Activated naive CD8-positive, alpha-beta T cell treated with anti-CD3 and anti-CD28 coated beads, Interleukin-2, amount 10 ng/mL, durations not matched to agents 7 days and 5 days (primary cell): ENCODE data around the gene HBB. TPM values are rescaled to one million over a fixed set of nuclear protein-coding genes. Genes with fewer than 3 reads are reported as not detected.
"Not testable (repeated sequence)": the region's sequence is repeated elsewhere in the genome, so short reads cannot be mapped to it uniquely, and the experiment has no call there.

ENCODE experiments used
- ATAC-seq: fragments of 150-1000 bp; cut with Tn5 transposase; one replicate; pipeline ENCODE4 v1.10.0; 2021; ENCODE audit warnings: low read depth, moderate library complexity
- POLR2A ChIA-PET: fragments of 350-600 bp; sonication (Branson Sonifier 250); formaldehyde crosslinking; loops from one replicate; lab custom pipeline; 2021; ENCODE audit warnings: antibody characterized with exemption; lab: Charles Lee
- DNase-seq: peaks from one replicate; pipeline ENCODE4 v3.0.0; 2021
- H3K27ac Mint-ChIP-seq: one replicate; pipeline ENCODE4 v1.8.0; 2022; ENCODE audit warnings: mild to moderate bottlenecking, mixed read lengths
- H3K27me3 Mint-ChIP-seq: one replicate; pipeline ENCODE4 v1.8.0; 2022; ENCODE audit warnings: mild to moderate bottlenecking, moderate library complexity, mixed read lengths
- H3K36me3 Mint-ChIP-seq: one replicate; pipeline ENCODE4 v1.8.0; 2021; ENCODE audit warnings: mild to moderate bottlenecking, mixed read lengths
- H3K4me1 Mint-ChIP-seq: one replicate; pipeline ENCODE4 v1.8.0; 2021; ENCODE audit warnings: mixed read lengths
- H3K4me3 Mint-ChIP-seq: one replicate; pipeline ENCODE4 v1.8.0; 2022; ENCODE audit warnings: mild to moderate bottlenecking, moderate library complexity, mixed read lengths
- H3K9me3 Mint-ChIP-seq: one replicate; pipeline ENCODE4 v1.8.0; 2021; ENCODE audit warnings: mixed read lengths
- total RNA-seq, 2 experiments: library from RNA; stranded (reverse); gene quantifications; one replicate each; pipeline ENCODE4 v1.2.3, GENCODE V29; 2021

Gene HBB
- total RNA-seq, 2 experiments from 2014 or later, result not detected

DNA sequence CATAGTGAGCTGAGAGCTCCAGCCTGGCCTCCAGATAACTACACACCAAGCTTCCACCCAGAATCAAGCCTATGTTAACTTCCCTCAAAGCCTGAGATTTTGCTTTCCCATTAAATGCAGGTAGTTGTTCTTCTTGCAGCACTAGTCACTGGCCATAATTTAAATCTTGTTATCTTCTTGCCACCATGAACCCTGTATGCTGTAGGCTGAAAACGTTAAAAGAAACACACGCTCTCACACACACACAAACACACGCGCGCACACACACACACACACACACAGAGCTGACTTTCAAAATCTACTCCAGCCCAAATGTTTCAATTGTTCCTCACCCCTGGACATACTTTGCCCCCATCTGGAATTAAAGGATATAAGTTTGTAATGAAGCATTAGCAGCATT lies 26.6 kb upstream of the HBB start:
- H3K4me3 Mint-ChIP-seq, ATAC-seq, DNase-seq, H3K9me3 Mint-ChIP-seq, H3K36me3 Mint-ChIP-seq, POLR2A ChIA-PET, H3K27ac Mint-ChIP-seq, H3K27me3 Mint-ChIP-seq, H3K4me1 Mint-ChIP-seq: not testable (repeated sequence)

DNA sequence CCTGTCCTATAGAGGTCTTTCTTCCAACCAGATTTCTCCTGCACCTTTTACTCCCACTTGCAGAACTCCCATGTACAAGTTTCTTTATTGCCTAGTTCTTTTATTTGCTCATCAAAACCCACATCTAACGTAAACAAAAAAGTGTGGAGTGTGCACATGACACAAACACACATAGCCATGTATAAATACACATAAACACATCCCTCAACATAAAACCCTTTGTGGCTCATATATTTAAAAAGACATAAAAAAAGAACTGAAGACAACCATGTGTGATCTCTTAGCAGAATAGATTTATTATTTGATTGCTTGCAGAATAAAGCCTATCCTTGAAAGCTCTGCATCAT lies 26.0 kb upstream of the HBB start:
- H3K9me3 Mint-ChIP-seq, result no peaks in the 10 kb centered on the region
- H3K4me3 Mint-ChIP-seq, result no peak overlapping the region
- H3K4me1 Mint-ChIP-seq, result no peaks in the 10 kb centered on the region
- H3K27ac Mint-ChIP-seq, result no peak overlapping the region
- DNase-seq, result no peak
- no peak for ATAC-seq
- no peaks in the 10 kb centered on the region for H3K36me3 Mint-ChIP-seq
- POLR2A ChIA-PET, result no interaction called here
- peaks cover 4% of the 10 kb centered on the region for H3K27me3 Mint-ChIP-seq

DNA sequence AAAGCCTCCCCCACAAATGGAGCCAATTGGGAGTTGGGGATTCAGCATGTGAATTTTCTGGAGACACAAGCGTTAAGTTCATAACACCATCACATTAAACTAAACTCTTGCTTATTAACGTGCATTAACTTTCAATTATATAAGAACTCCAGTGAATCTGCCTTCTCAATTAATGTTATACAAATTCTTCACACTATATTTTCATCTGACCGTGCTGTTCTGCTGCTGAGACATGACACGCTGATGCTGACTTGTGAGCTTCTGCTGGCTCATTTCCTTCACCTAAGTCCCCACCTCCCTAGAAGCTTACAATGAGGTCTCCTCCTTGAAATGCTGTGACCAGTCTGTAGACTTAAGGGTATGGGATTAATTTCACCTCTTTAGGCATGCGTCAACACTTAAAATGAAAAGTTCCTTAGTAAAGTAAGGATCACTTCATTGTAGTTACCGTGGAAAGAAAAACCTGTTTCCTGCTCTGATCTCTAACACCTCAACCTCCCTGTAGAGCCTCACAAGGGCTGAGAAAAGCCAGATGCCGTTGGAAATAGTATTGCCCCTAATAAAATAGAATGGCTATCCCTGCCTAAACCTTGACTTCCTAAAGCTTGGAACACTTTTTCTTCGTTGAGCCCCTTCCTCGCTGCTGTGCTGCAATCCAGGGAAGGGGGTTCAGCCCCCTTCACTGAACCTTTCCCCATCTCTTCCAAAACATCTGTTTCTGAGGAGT lies 25.5 kb upstream of the HBB start:
- no peak for DNase-seq
- Mint-ChIP-seq H3K4me1 (no peaks in the 10 kb centered on the region), H3K4me3 (no peak overlapping the region), H3K27ac (no peak overlapping the region), H3K27me3 (peaks cover 4% of the 10 kb centered on the region), H3K36me3 (no peaks in the 10 kb centered on the region), H3K9me3 (no peaks in the 10 kb centered on the region)
- POLR2A ChIA-PET, result no interaction called here
- ATAC-seq, result no peak

DNA sequence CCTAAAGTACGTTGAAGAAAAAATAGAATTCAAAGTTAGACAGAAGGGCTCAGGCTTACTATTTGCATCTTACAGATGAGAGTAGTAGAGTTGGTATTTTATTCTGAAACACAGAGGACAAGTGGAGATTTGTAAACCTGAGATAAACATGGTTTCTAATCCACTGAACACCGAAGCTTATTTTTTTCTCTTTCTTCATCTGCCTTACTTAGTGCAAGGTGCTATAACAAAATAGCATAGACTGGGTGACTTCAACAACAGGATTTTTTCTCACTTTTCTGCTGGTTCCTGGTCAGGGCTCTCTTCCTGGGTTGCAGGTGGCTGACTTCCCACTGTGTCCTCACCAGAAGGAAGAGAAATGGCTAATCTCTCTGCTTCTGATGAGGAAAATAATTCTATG lies 24.9 kb upstream of the HBB start:
- Mint-ChIP-seq H3K27me3 (peaks cover 4% of the 10 kb centered on the region), H3K27ac (no peak overlapping the region)

DNA sequence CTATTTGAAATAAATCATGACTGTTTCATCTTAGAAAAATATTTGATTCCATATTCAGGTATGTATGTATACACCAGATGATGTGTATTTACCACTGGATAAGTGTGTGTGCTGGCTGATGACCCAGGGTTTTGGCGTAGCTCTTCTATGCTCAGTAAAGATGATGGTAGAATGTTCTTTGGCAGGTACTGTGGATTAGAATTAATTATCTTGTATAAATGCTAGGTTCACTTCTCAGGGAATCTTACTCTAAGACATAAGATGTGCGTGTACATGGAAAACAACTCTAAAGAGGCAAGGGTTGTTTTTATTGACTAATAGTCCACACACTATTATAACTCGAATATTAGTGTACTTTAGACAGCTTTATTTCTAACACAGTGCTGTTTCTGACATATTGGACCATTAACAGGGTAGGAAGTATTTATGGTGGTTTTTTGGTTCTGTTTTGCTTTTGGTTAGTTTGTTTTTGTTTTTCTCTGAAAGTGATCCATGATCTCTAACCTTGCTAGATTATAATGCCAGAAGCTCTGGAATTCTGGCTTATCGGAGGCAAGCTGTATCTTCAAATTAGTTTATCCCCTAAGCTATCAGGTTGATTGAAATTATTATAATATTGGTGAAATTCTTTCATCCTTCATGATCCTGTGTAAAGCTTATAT lies 23.8 kb upstream of the HBB start:
- ATAC-seq (no peak), DNase-seq (no peak)
- no peaks in the 10 kb centered on the region for H3K4me1 Mint-ChIP-seq
- peaks cover 4% of the 10 kb centered on the region for H3K27me3 Mint-ChIP-seq
- H3K4me3 Mint-ChIP-seq, result no peak overlapping the region
- no peaks in the 10 kb centered on the region for H3K9me3 Mint-ChIP-seq
- H3K36me3 Mint-ChIP-seq, result no peaks in the 10 kb centered on the region
- H3K27ac Mint-ChIP-seq, result no peak overlapping the region
- POLR2A ChIA-PET, result no interaction called here

More for the DNA sequence above, 24.9 kb upstream of the HBB start:
- no peak for ATAC-seq
- H3K4me1 Mint-ChIP-seq, result no peaks in the 10 kb centered on the region
- no peak for DNase-seq
- no peak overlapping the region for H3K4me3 Mint-ChIP-seq
- H3K36me3 Mint-ChIP-seq, result no peaks in the 10 kb centered on the region
- POLR2A ChIA-PET, result no interaction called here
- no peaks in the 10 kb centered on the region for H3K9me3 Mint-ChIP-seq

DNA sequence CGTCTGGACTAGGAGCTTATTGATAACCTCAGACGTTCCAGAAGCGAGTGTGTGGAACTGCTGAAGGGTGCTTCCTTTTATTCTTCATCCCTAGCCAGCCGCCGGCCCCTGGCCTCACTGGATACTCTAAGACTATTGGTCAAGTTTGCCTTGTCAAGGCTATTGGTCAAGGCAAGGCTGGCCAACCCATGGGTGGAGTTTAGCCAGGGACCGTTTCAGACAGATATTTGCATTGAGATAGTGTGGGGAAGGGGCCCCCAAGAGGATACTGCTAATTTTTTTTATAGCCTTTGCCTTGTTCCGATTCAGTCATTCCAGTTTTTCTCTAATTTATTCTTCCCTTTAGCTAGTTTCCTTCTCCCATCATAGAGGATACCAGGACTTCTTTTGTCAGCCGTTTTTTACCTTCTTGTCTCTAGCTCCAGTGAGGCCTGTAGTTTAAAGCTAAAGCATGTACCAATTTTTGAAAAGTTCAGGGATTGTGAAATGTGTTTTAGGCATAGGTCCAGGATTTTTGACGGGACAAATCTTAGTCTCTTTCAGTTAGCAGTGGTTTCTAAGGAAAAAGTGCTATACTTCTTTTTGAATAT lies 23.0 kb upstream of the HBB start, which contains the start of gene HBG1:
TSS of gene HBG1 (minus strand) at position 51 of the 590 bp plus-strand sequence. CDS start 53 bp downstream, outside the sequence.
- DNase-seq, ATAC-seq, H3K36me3 Mint-ChIP-seq, H3K27ac Mint-ChIP-seq, H3K4me1 Mint-ChIP-seq, POLR2A ChIA-PET, H3K4me3 Mint-ChIP-seq, H3K27me3 Mint-ChIP-seq, H3K9me3 Mint-ChIP-seq: not testable (repeated sequence)

DNA sequence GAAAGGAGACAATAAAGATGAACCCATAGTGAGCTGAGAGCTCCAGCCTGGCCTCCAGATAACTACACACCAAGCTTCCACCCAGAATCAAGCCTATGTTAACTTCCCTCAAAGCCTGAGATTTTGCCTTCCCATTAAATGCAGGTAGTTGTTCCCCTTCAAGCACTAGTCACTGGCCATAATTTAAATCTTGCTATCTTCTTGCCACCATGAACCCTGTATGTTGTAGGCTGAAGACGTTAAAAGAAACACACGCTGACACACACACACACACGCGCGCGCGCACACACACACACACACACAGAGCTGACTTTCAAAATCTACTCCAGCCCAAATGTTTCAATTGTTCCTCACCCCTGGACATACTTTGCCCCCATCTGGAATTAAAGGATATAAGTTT lies 21.6 kb upstream of the HBB start:
- DNase-seq, H3K27me3 Mint-ChIP-seq, H3K36me3 Mint-ChIP-seq, POLR2A ChIA-PET, H3K4me3 Mint-ChIP-seq, H3K4me1 Mint-ChIP-seq, ATAC-seq, H3K9me3 Mint-ChIP-seq, H3K27ac Mint-ChIP-seq: not testable (repeated sequence)

DNA sequence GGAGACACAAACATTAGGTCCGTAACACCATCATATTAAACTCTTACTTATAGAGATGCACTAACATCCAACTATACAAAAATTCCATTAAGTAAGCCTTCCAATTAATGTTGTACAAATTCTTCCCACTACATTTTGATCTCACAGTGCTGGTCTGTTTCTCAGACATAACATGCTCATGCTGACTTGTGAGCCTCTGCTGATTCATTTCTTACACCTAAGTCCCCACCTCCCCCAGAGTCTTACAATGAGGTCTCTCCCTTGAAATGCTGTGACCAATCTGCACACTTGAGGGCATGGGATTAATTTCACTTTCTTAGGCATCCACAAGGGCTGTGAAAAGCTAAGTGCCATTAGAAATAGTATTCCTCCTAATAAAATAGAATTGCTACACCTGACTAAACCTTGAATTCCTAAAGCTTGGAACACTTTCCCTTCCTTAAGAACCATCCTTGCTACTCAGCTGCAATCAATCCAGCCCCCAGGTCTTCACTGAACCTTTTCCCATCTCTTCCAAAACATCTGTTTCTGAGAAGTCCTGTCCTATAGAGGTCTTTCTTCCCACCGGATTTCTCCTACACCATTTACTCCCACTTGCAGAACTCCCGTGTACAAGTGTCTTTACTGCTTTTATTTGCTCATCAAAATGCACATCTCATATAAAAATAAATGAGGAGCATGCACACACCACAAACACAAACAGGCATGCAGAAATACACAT lies 20.8 kb upstream of the HBB start:
- no peak overlapping the region for H3K27ac Mint-ChIP-seq
- H3K36me3 Mint-ChIP-seq, result no peaks in the 10 kb centered on the region
- POLR2A ChIA-PET, result no interaction called here
- no peak for ATAC-seq
- no peak overlapping the region for H3K4me3 Mint-ChIP-seq
- no peaks in the 10 kb centered on the region for H3K9me3 Mint-ChIP-seq
- H3K4me1 Mint-ChIP-seq, result no peaks in the 10 kb centered on the region
- peaks cover 4% of the 10 kb centered on the region for H3K27me3 Mint-ChIP-seq
- no peak for DNase-seq

DNA sequence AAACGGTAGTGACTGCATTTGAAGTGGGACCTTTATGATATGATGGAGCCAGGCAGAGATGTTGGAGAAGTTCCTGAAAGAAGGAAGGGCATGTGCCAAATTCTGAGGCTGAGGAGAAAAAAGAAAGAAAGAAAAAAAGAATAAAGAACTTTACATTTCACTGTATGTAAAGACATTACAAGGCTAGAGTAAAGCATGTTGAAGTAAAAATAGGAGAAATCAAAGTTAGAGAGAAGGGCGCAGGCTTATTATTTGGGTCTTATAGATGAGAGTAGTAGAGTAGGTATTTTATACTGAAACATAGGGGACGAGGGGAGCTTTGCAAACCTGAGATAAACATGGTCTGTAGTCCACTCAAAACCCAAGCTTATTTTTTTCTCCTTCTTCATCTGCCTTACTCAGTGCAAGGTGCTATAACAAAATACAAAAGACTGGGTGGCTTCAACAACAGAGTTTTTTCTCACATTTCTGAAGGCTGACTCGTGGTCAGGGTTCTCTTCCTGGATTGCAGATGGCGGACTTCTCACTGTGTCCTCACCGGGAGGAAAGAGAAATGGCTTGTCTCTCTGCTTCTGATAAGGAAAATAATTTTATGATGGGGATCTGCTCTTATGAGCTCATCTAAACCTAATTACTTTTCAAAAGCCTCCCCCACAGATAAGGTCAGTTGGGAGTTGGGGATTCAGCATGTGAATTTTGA lies 20.1 kb upstream of the HBB start:
- Mint-ChIP-seq H3K4me1 (no peaks in the 10 kb centered on the region), H3K4me3 (no peak overlapping the region), H3K36me3 (no peaks in the 10 kb centered on the region), H3K9me3 (no peaks in the 10 kb centered on the region), H3K27me3 (peaks cover 4% of the 10 kb centered on the region), H3K27ac (no peak overlapping the region)
- DNase-seq (no peak), ATAC-seq (no peak)
- POLR2A ChIA-PET, result no interaction called here

DNA sequence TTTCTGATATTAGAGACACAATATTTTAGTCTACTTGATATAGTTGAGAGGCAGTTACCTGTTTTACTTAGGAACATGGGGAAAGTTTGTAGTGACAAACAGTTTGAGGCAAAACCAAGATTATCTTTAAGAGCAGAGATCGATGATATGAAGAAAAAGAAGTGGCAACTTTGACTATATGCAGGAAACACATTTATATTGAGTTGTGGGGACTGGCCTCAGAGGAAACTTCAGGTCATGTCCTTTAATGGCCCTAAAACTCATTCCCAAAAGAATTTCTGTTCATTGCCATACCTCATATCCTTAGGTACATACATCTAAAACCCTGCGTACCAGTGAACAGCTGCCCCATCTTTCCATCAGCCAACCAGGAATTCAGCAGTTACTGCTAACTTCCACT lies 18.3 kb upstream of the HBB start:
- POLR2A ChIA-PET, result no interaction called here
- no peak for ATAC-seq

DNA sequence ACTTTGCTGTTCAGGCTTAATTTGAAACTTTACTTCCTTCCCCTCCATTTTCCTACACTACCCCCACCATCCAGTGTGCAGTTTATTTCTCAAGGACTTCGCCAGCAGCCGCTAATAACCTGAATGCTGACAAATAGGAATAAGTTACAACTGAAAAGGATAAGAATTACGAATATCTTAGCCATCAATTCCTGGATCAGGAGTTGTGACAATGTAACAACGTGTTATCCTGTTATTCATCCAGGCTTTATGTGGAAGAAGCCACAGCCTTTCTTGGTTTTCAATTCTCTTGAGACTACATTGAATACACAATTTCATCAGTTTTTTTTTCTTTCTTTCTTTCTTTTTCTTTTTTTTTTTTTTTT lies 16.9 kb upstream of the HBB start:
- no peak overlapping the region for H3K27ac Mint-ChIP-seq
- DNase-seq (no peak), ATAC-seq (no peak)
- H3K27me3 Mint-ChIP-seq, result peaks cover 3% of the 10 kb centered on the region
- POLR2A ChIA-PET, result no interaction called here
- H3K36me3 Mint-ChIP-seq, result no peaks in the 10 kb centered on the region
- no peaks in the 10 kb centered on the region for H3K9me3 Mint-ChIP-seq
- H3K4me1 Mint-ChIP-seq, result no peaks in the 10 kb centered on the region
- H3K4me3 Mint-ChIP-seq, result no peak overlapping the region

More for the DNA sequence above, 18.3 kb upstream of the HBB start:
- no peak overlapping the region for H3K4me3 Mint-ChIP-seq
- no peak for DNase-seq
- no peaks in the 10 kb centered on the region for H3K9me3 Mint-ChIP-seq
- peaks cover 2% of the 10 kb centered on the region for H3K27me3 Mint-ChIP-seq
- H3K27ac Mint-ChIP-seq, result no peak overlapping the region
- H3K36me3 Mint-ChIP-seq, result no peaks in the 10 kb centered on the region
- H3K4me1 Mint-ChIP-seq, result no peaks in the 10 kb centered on the region

DNA sequence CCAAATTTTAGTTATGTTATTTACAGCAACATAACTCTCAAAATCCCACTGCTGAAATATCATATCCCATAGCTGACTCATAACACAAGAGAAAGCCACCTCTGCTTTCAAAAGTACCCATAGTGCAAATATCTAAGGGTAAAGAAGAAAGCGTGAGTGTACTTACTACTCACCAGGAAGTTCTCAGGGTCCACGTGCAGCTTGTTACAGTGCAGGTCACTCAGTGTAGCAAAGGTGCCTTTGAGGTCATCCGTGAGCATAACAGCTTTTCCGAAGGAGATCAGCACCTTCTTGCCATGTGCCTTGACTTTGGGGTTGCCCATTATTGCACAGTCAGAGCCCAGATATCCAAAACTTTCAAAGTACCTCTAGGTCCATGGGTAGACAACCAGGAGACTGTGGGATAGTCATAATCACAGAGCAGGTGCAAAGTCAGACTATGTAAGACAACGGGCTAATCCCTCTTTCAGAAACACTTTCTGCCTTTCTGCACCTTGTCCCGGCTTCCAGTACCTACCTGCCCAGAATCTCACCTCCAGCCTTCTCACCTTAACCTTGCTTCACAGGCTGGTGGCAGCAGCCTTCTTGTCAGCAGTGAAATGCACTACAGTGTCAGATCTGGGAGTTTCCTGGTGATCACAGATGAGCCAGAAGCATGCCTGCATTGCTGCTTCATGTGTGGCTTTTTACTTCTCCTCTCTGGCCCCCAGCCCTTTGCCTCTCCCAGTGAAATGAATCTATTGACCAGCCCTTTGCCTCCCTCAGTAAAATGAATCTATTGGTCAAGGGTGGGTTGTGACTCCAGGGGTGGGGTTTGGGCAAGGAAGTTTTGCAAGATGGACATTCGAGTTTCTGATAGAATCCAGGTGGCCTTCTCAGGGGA lies 16.3 kb upstream of the HBB start:
- Mint-ChIP-seq H3K27me3 (peaks cover 3% of the 10 kb centered on the region), H3K27ac (no peak overlapping the region), H3K4me1 (no peaks in the 10 kb centered on the region), H3K9me3 (no peaks in the 10 kb centered on the region), H3K36me3 (no peaks in the 10 kb centered on the region), H3K4me3 (no peak overlapping the region)
- POLR2A ChIA-PET, result no interaction called here
- ATAC-seq (no peak), DNase-seq (no peak)
